Stomach (tissue), 9 donors: ENCODE results near the gene COG8. TPM values are rescaled to one million over a fixed set of nuclear protein-coding genes. Genes with fewer than 3 reads are reported as not detected.

Source experiments
- DNase-seq, 2 donors: peaks; one replicate each; pipeline versions ENCODE4 v3.0.0 to v3.0.0-alpha.2; 2013 to 2019
- H3K27ac ChIP-seq, 5 donors: fragments of 200-600 bp in 4 of 5; sonication (generic) in 4 of 5; one replicate each; pipeline ENCODE4 v1.5.1; 2013 to 2019; ENCODE audit warnings: mild to moderate bottlenecking in 1 of 5, moderate library complexity in 1 of 5
- H3K27me3 ChIP-seq, 3 donors: fragments of 200-600 bp; sonication (generic); one replicate each; pipeline ENCODE4 v1.5.1; 2017 to 2019; ENCODE audit warnings: mixed run types in 1 of 3
- H3K36me3 ChIP-seq, 4 donors: fragments of 200-600 bp; sonication (generic); 1 replicate in 3 of 4; 2 replicates in 1 of 4; pipeline ENCODE4 v1.5.1; 2016 to 2019
- H3K4me1 ChIP-seq, 4 donors: fragments of 200-600 bp; sonication (generic); one replicate each; pipeline ENCODE4 v1.5.1; 2016 to 2019
- H3K4me3 ChIP-seq, 4 donors: fragments of 200-600 bp; sonication (generic) in 3 of 4; one replicate each; pipeline ENCODE4 v1.5.1; 2016 to 2019; ENCODE audit warnings: mild to moderate bottlenecking in 1 of 4
- H3K9me3 ChIP-seq, 4 donors: fragments of 200-600 bp; sonication (generic); one replicate each; pipeline ENCODE4 v1.5.1; 2016 to 2019
- CTCF ChIP-seq, 7 experiments: fragments of 450-650 bp in 4 of 7; fragments of 200-600 bp in 3 of 7; sonication (generic) in 3 of 7; IDR thresholded peaks; one replicate each; pipeline ENCODE4 v1.5.1; 2016 to 2019; ENCODE audit warnings: antibody characterized with exemption in 7 of 7, control low read depth in 2 of 7, mild to moderate bottlenecking in 1 of 7
- EP300 ChIP-seq: sonication (generic); formaldehyde crosslinking; IDR thresholded peaks from one replicate; pipeline ENCODE4 v1.6.1; 2017; ENCODE audit warnings: antibody characterized with exemption
- POLR2A ChIP-seq, 4 donors: fragments of 450-650 bp; IDR thresholded peaks; one replicate each; pipeline ENCODE4 v1.6.1; 2016; ENCODE audit warnings: antibody characterized with exemption in 4 of 4, control low read depth in 2 of 4, mild to moderate bottlenecking in 1 of 4, moderate library complexity in 1 of 4
- POLR2AphosphoS5 ChIP-seq, 3 donors: sonication (generic); formaldehyde crosslinking; IDR thresholded peaks; one replicate each; pipeline ENCODE4 v1.6.1; 2016; ENCODE audit warnings: antibody characterized with exemption in 3 of 3
- WGBS, 5 donors: extraction: QIAGEN DNeasy Blood & Tissue Kit in 3 of 5; methylation state at CpG; one replicate each; pipeline versions ENCODE4 v1.1.5 to v1.1.7; 2013 to 2018; 5-methylcytosine and 5-hydroxymethylcytosine counted together
- intact Hi-C: fragments of 100-400 bp; cut with DNase I; formaldehyde crosslinking; loops from one replicate; pipeline ENCODE4 v1.15.1; 2023; ENCODE audit warnings: low total_unique reads
- polyA plus RNA-seq, 3 donors: library from polyadenylated mRNA; stranded (reverse); fragments of 200-250 nt; gene quantifications; one replicate each; pipeline ENCODE4 v1.2.3, GENCODE V29; 2013
- total RNA-seq, 5 donors: library from RNA; depleted of rRNA; stranded (reverse); fragments of >200 nt; gene quantifications; one replicate each; pipeline versions ENCODE4 v1.1.0 to v1.2.3, GENCODE V29; 2014 to 2016
- donor health status: healthy with polysubstance abuse.
- donor health status: Bipolar disorder and iron deficiency.
- donor health status: healthy.

COG8 gene
- total and polyA plus RNA-seq, 8 donors = 11.1 to 167 (median 22.3) TPM

GRCh38 chr16:69320740-69321073 lies 18.7 kb downstream of the COG8 start:
- TF ChIP-seq EP300 (no peak), POLR2AphosphoS5 (IDR thresholded peaks at IDR 0.05) (no peak), CTCF (IDR thresholded peaks at IDR 0.05) (no peak)
- no peak overlapping the region for H3K4me3 ChIP-seq
- WGBS, 5 donors = 86 to 91% (median 89%) methylated on average over 10 to 13 of the region's 13 CpGs
- DNase-seq = no peak
- intact Hi-C loops = no loop called here
- H3K9me3 ChIP-seq = no peaks in the 10 kb centered on the region
- peaks cover 9 to 29% (median 20%) of the 10 kb centered on the region in 4 donors for H3K4me1 ChIP-seq
- no peaks in the 10 kb centered on the region for H3K27me3 ChIP-seq
- H3K36me3 ChIP-seq = peaks cover 98 to 100% (median 100%) of the 10 kb centered on the region in 4 donors
- H3K27ac ChIP-seq = no peak overlapping the region

GRCh38 chr16:69319826-69320739 lies 19.3 kb downstream of the COG8 start:
- H3K4me1 ChIP-seq = peaks cover 16 to 31% (median 25%) of the 10 kb centered on the region in 4 donors
- WGBS, 5 donors = 90 to 93% (median 91%) methylated on average over 29 to 30 of the region's 30 CpGs
- H3K27me3 ChIP-seq = no peaks in the 10 kb centered on the region
- DNase-seq = no peak
- no peak overlapping the region for H3K27ac ChIP-seq
- intact Hi-C loops = no loop called here
- TF ChIP-seq EP300 (no peak), POLR2AphosphoS5 (IDR thresholded peaks at IDR 0.05) (no peak), CTCF (IDR thresholded peaks at IDR 0.05) (no peak), POLR2A (IDR thresholded peaks at IDR 0.05) (no peak)
- H3K4me3 ChIP-seq = no peak overlapping the region
- H3K9me3 ChIP-seq = no peaks in the 10 kb centered on the region
- peaks cover 98 to 100% (median 100%) of the 10 kb centered on the region in 4 donors for H3K36me3 ChIP-seq

GRCh38 chr16:69319381-69319780 lies 20.0 kb downstream of the COG8 start:
- 86 to 94% (median 91%) methylated on average over 9 of the region's 9 CpGs for WGBS, 5 donors
- H3K4me1 ChIP-seq = peaks cover 21 to 33% (median 25%) of the 10 kb centered on the region in 4 donors
- no peak for DNase-seq
- no peaks in the 10 kb centered on the region for H3K9me3 ChIP-seq
- TF ChIP-seq POLR2AphosphoS5 (IDR thresholded peaks at IDR 0.05) (no peak), CTCF (IDR thresholded peaks at IDR 0.05) (no peak), POLR2A (IDR thresholded peaks at IDR 0.05) (no peak), EP300 (no peak)
- H3K27ac ChIP-seq = peak overlapping the region in 1 of 5 donors; percentile 9
- H3K36me3 ChIP-seq = peaks cover 92 to 100% (median 100%) of the 10 kb centered on the region in 4 donors
- H3K27me3 ChIP-seq = no peaks in the 10 kb centered on the region
- no peak overlapping the region for H3K4me3 ChIP-seq
- intact Hi-C loops = no loop called here

- H3K9me3 ChIP-seq = no peaks in the 10 kb centered on the region
- no peaks in the 10 kb centered on the region for H3K27me3 ChIP-seq
- no peak overlapping the region for H3K4me3 ChIP-seq
- TF ChIP-seq EP300 = no peak
- no peak for TF ChIP-seq POLR2AphosphoS5 (IDR thresholded peaks at IDR 0.05)
- TF ChIP-seq POLR2A (IDR thresholded peaks at IDR 0.05) = no peak
- TF ChIP-seq CTCF (IDR thresholded peaks at IDR 0.05) = no peak
- peaks cover 87 to 100% (median 99%) of the 10 kb centered on the region in 4 donors for H3K36me3 ChIP-seq
- WGBS, 5 donors = 75 to 80% (median 78%) methylated on average over 10 of the region's 10 CpGs
- no peak for DNase-seq
- intact Hi-C loops = no loop called here
- peak overlapping the region in 1 of 5 donors; percentile 9 for H3K27ac ChIP-seq
- H3K4me1 ChIP-seq = peaks cover 20 to 33% (median 25%) of the 10 kb centered on the region in 4 donors
These were observed 20.5 kb downstream of the COG8 start for GRCh38 chr16:69318911-69319289.
